ENCODE data around the gene CRTAP.
"Not testable (repeated sequence)": the region's sequence is repeated elsewhere in the genome, so short reads cannot be mapped to it uniquely, and the experiment has no call there.

CRTAP gene

DNA sequence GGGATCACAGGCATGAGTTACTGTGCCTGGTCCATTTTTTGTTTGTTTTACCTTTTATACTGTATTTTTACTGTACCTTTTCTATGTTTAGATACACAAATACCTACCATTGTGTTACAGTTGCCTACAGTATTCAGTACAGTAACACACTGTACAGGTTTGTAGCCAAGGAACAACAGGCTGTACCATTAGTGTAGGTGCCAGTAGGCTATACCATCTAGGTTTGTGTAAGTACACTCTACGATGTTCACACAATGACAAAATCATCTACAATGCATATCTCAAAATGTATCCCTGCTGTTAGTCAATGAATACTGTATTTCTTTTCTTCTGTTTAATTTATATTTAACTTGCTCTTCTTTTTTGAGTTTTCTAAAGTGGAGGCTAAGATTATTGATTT is 67.8 kb downstream of the CRTAP start:
- not testable (repeated sequence) for DNase-seq

DNA sequence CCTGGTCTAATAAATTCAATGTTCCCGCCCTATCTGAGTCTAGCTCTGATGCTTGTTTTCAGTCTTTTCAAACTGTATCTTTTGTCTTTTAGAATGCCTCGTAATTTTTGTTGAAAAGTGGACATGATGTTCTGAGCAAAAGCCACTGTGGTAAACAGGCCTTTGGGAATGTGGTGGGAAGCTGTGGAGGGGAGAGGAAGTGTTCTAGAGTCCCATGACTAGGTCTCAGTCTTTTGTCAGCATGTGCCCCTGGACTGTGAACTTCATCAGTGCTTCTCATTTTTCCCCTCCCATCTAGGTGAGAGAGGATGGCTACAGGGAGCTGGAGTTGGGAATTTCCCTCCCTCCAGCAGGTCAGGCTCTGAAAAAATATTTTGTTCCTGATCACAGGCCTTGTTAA is 71.0 kb downstream of the CRTAP start:
- DNase-seq: no peak

DNA sequence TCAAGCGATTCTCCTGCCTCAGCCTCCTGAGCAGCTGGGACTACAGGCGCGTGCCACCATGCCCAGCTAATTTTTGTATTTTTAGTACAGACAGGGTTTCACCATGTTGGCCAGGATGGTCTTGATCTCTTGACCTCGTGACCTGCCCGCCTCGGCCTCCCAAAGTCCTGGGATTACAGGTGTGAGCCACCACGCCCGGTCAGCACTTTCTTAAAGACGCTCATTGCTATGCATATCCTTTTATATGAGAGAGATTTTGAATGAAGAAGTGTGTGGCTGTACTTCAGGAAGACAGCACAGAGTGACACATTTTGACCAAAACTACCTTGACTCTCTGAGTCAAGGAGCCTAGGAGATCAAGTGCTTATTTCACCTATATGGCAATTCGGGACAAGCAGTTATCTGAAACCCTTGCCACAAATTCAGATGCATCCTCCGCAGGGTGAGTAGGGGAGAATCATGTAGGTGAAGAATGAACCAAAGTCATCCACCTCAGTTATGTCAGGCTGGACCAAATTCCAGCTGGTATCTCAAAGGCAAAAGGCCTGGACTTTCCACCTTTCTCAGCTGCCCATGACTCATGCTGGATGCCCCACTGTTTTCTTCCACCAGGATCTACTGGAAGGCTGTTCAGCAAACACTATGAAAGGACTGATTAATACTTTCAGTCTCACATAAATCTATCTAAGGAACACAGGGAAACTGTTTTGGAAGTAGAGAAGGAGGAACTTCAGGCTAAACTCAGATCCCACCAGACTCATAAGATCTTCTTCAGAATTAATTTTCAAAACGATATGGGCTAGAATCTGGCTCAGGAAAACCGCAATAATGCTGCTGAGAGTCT is 72.9 kb downstream of the CRTAP start:
- no peak for DNase-seq

DNA sequence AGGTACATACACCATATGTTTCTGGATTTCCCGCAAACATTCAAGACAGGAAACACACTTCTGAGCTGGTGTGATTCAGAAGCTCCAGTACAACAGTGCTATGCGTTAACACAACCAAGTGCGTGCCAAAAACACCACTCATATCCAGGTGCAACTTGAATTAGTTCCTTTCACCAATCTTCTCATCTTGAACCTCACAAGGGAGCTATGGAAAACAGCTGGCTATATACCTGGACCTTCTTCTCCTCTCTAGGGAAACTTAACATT is 73.5 kb downstream of the CRTAP start:
- DNase-seq: no peak

DNA sequence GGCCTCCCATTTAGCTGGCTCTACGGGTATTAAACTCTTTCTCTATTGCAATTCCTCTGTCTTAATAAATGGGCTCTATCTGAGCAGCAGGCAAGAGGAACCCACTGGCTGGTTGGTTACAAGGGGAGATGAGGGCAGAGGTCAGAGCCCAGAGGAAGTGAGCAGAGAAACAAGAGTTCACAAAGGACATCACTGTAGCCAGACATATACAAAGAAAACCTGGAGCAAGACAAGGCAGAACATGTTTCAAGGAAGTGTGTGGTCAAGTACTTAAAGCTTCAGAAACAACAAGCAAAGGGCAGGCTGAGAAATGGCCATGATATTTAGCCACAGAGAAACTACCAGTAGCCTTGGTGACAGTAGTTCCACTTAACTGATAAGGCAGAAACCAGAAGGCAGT is 80.5 kb downstream of the CRTAP start:
- DNase-seq: no peak

DNA sequence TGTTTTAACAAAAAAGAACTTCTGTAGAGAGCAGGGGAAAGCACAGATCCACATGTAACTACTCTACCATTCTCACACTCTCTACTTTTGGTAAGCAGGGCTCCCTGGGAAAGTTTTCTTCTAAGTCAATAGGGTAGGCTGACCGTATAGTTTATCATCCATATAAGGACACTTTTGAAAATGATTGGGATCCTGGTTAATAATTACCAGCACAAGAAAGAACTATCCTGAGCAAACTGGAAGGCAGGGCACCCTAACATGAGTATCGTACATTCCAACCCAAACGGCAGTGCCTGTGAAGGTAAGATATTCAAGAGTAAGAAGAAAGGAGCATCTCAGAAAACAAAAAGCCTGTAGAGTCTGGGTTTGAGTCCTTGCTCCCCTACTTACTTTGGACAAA is 82.7 kb downstream of the CRTAP start:
- no peak for DNase-seq

Measured in DMS79 treated with DMSO at 0.1 percent for 48 hours (cell line).